Muscle layer of colon (tissue), 2 donors: Measurements from ENCODE around the gene SYTL3.
"Not testable (repeated sequence)": the region's sequence is repeated elsewhere in the genome, so short reads cannot be mapped to it uniquely, and the experiment has no call there.

ENCODE experiments used
- H3K27ac ChIP-seq: one replicate; pipeline ENCODE4 v1.7.0; 2013; ENCODE audit warnings: low read depth, mild to moderate bottlenecking, low read length, moderate library complexity
- H3K27me3 ChIP-seq, 2 donors: one replicate each; pipeline ENCODE4 v1.7.0; 2013; ENCODE audit warnings: low read length in 2 of 2, mild to moderate bottlenecking in 2 of 2; ENCODE audit not compliant: insufficient read depth in 2 of 2, control insufficient read depth in 1 of 2
- H3K36me3 ChIP-seq: one replicate; pipeline ENCODE4 v1.7.0; 2013; ENCODE audit warnings: mild to moderate bottlenecking, low read length; ENCODE audit not compliant: insufficient read depth
- H3K4me1 ChIP-seq: one replicate; pipeline ENCODE4 v1.7.0; 2013; ENCODE audit warnings: mild to moderate bottlenecking, low read length; ENCODE audit not compliant: insufficient read depth
- H3K4me3 ChIP-seq, 2 donors: one replicate each; pipeline ENCODE4 v1.7.0; 2013; ENCODE audit warnings: low read length in 2 of 2, low read depth in 1 of 2, mild to moderate bottlenecking in 1 of 2, moderate library complexity in 1 of 2
- H3K9ac ChIP-seq: one replicate; pipeline ENCODE4 v1.7.0; 2013; ENCODE audit warnings: low read length
- H3K9me3 ChIP-seq: one replicate; pipeline ENCODE4 v1.7.0; 2013; ENCODE audit warnings: mild to moderate bottlenecking, low read length
- donor health status: abdominal sarcoma.
- donor health status: Adenocarcinoma of cecum.

Gene SYTL3

DNA sequence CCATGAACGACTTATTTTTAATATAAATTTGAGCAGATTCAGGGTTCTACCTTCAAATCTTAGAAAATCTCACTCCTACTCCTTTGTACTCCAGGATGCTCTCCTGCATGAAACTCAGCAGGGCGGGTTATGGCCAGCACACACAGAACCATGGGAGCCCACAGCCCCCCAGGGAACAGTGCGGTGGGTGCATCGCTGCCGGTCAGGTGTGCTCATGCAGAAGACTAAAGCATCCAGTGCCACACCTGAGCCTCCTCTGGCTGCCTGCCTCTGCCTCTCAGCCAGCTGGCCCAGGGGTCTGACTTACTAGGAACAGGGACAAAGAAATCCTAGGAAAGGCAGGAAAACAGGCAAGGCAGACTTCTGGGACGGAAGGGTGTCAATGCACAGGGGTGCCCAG, 137.5 kb downstream of the SYTL3 start:
- Histone ChIP-seq H3K27me3 (no peaks in the 10 kb centered on the region), H3K27ac (no peak overlapping the region), H3K9ac (no peak overlapping the region), H3K4me1 (no peaks in the 10 kb centered on the region), H3K9me3 (no peaks in the 10 kb centered on the region), H3K4me3 (no peak overlapping the region), H3K36me3 (peaks cover 51% of the 10 kb centered on the region)

DNA sequence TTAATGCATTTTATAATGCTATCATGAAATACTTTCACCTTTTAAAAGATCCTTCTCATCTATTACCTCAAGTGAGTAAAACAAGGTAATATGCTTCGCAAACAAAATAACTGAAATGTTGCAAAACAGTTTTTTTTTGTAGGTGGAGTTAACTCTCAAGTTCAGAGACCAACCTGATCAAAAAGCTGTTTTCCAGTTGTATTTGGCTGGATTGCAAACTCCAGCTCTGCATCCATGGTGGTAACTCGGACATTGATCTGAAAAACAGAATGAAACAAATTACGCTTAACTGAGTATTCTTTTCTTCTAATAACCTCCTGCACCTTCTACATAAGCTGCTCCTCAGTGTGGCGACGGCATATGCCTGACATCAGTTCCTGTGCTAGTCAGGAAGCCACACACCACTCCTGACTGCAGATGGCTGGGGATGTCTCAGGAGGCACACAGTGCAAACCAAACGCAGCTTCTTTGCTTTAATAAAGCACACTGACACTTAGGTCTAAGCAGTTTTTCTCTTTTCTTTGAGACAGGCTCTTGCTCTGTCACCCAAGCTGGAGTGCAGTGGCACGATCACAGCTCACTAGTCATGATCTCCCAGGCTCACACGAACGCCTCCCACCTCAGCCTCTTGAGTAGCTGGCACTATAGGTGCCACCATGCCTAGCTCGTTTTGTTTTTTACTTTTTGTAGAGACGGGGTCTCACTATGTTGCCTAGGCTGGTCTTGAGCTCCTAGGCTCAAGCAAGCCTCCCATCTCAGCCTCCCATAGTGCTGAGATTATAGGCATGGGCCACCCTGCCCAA, 139.5 kb downstream of the SYTL3 start:
- Histone ChIP-seq H3K36me3 (peaks cover 32% of the 10 kb centered on the region), H3K4me3 (no peak overlapping the region), H3K27ac (no peak overlapping the region), H3K27me3 (no peaks in the 10 kb centered on the region), H3K9ac (no peak overlapping the region), H3K4me1 (no peaks in the 10 kb centered on the region), H3K9me3 (no peaks in the 10 kb centered on the region)

DNA sequence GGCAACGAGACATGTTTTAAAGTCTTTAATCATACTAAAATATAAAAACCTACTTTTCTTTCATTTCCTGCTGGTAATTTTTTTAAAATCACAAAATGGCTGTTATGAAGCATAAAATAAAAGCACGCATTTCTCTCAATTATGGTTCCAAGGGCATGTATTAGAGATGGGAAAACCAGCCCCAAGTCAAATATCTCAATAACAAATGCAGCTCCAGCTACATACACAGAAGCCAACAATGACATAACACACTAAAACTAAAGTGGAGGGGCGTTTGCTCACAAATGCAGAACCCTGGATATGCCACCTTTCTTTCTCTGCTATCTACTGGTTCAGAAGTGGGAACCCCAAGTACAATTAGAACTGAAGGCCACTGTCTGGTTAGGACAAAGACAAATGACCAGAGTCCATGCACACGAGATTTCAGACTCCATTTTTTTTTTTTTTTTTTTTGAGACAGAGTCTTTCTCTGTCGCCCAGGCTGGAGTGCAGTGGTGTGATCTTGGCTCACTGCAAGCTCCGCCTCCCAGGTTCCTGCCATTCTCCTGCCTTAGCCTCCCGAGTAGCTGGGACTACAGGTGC, 141.5 kb downstream of the SYTL3 start:
- Histone ChIP-seq H3K36me3 (peaks cover 16% of the 10 kb centered on the region), H3K27me3 (no peaks in the 10 kb centered on the region), H3K4me3 (no peak overlapping the region), H3K9me3 (no peaks in the 10 kb centered on the region), H3K4me1 (no peaks in the 10 kb centered on the region), H3K9ac (no peak overlapping the region), H3K27ac (no peak overlapping the region)

DNA sequence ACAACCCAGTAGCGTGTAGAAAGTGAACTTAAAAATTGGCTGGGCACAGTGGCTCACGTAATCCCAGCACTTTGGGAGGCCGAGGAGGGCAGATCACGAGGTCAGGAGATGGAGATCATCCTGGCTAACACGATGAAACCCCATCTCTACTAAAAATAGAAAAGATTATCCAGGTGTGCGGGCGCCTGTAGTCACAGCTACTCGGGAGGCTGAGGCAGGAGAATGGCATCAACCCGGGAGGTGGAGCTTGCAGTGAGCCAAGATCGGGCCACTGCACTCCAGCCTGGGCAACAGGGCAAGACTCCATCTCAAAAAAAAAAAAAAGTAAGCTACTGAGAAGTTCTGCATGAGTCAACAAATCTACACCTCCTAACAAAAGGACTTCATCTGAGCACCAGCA, 142.7 kb downstream of the SYTL3 start:
- not testable (repeated sequence) for H3K36me3 ChIP-seq, H3K9me3 ChIP-seq, H3K27me3 ChIP-seq, H3K4me1 ChIP-seq, H3K9ac ChIP-seq, H3K4me3 ChIP-seq, H3K27ac ChIP-seq

DNA sequence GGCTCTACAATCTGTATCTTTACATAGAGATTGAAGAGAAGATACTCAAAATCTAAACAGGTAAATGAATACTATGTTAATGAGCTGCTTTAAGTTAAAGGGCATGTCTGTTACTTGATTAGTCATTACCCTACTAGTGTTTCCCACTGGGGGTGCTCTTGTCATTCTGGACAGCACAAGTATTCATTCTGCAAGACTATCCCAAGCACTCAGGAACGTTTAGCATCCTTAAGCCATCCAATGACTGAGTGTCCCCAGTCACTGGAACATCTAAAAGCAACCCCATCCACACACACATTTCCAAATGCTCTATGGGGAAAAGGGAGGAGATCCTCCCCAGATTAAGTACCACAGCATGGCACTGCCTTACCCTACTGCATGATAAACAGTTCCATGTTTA, 143.6 kb downstream of the SYTL3 start:
- Histone ChIP-seq H3K4me1 (peaks cover 3% of the 10 kb centered on the region), H3K4me3 (no peak overlapping the region), H3K27me3 (no peaks in the 10 kb centered on the region), H3K36me3 (no peaks in the 10 kb centered on the region), H3K9me3 (no peaks in the 10 kb centered on the region), H3K9ac (no peak overlapping the region), H3K27ac (no peak overlapping the region)

DNA sequence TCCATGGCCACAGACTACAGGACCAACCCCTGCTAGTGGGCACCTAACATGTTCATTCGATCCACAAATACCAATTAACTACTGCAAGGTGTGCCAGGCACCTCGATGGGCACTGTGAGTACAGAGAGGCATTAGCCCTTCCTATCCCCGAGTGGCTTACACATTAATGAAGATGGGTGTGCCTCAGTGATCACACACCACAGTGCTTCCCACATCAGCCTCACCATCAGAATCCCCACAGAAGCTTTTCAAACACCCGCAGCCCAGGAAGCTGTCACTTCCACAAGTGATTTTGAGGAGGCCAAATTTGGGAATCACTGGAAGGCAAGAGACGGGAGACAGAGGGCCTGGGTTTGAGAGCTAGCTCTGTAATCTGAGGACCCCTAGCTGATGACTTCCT, 145.7 kb downstream of the SYTL3 start:
- H3K36me3 ChIP-seq = no peaks in the 10 kb centered on the region
- no peaks in the 10 kb centered on the region for H3K27me3 ChIP-seq
- H3K4me1 ChIP-seq = peaks cover 16% of the 10 kb centered on the region
- no peak overlapping the region for H3K9ac ChIP-seq
- H3K27ac ChIP-seq = no peak overlapping the region
- H3K4me3 ChIP-seq = no peak overlapping the region
- no peaks in the 10 kb centered on the region for H3K9me3 ChIP-seq

DNA sequence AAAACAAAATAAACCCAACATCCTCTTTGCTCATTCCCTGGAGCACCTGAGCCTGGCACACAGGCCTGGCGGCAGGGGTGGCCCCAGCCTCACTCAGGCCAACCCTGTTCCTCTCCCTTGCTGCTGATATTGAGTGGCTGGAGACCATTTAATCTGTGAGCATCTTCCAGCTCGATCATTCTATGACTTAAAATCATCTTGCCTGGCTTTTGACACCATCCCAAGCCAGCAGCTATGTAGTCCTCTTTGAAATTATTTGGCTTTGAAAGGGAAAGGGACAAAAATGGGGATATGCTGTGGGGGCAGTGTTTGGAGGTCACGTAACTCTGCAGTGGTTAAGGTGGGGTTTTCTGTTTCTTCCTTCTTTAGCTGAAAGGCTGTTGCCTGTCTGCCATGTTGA, 146.5 kb downstream of the SYTL3 start:
- Histone ChIP-seq H3K9me3 (no peaks in the 10 kb centered on the region), H3K9ac (no peak overlapping the region), H3K4me3 (no peak overlapping the region), H3K36me3 (no peaks in the 10 kb centered on the region), H3K27me3 (no peaks in the 10 kb centered on the region), H3K27ac (no peak overlapping the region), H3K4me1 (peaks cover 16% of the 10 kb centered on the region)

DNA sequence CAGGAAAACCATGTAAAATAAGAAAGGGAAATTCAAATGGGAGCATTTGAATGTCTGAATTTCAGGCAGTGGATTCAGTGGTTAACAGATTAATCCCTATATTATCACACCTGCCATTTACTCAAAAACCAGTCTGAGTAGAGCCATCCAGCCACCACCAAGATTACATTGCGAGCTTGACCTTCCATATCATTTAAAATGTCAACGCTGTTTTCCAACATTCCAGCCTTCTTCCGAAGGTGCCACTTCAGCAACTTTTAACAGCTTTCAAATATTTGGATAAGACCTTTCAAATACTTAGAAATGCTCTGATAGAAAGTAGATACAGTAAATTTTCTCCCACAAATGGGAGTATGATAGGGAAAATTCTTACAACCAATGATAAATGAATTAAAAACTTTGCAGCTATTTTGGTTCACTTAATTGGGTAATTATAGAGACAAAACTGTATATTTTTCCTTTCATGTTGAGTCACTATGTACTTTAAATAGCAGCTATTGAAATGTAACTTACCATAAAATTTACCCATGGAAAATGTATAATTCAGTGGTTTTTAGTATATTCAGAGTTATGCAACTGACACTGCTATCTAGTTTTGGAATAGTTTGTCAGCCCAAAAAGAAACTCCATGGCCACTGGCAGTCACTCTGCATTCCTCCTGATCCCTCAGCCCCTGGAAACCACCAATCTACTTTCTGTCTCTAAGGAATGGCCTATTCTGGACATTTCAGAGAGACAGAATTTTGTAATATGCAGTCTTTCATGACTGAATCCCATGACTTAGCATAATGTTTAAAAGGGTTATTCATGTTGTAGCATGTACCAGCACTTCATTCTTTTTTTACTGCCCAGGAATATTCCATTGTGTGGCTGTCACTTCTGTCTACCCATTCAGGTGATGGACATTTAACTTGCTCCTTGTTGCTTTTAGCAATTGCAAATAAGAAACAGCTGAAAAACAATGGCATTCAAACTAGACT, 147.8 kb downstream of the SYTL3 start:
- H3K4me1 ChIP-seq = peaks cover 16% of the 10 kb centered on the region
- no peaks in the 10 kb centered on the region for H3K9me3 ChIP-seq
- H3K36me3 ChIP-seq = no peaks in the 10 kb centered on the region
- no peak overlapping the region for H3K27ac ChIP-seq
- H3K9ac ChIP-seq = no peak overlapping the region
- H3K27me3 ChIP-seq = no peaks in the 10 kb centered on the region
- no peak overlapping the region for H3K4me3 ChIP-seq

DNA sequence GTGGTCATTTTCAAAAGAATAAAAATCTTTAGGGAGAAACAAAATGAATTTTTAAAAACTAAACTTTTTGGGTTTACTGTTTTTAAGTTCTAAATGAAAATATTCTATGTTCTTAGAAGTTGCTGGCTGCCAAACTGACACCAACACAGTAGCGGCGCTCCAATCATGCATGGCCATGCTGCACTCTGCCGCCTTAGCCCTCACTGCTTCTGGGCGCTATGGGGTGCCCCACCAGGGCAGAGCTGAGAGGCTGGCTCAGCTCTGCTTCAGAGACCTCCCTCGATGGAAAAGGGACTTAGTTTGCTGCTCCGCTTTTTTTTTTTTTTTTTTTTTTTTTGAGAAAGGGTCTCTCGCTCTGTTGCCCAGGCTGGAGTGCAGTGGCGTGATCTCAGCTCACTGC, 148.5 kb downstream of the SYTL3 start:
- Histone ChIP-seq H3K4me1 (peaks cover 21% of the 10 kb centered on the region), H3K36me3 (no peaks in the 10 kb centered on the region), H3K9ac (no peak overlapping the region), H3K9me3 (no peaks in the 10 kb centered on the region), H3K27me3 (no peaks in the 10 kb centered on the region), H3K27ac (no peak overlapping the region), H3K4me3 (no peak overlapping the region)

DNA sequence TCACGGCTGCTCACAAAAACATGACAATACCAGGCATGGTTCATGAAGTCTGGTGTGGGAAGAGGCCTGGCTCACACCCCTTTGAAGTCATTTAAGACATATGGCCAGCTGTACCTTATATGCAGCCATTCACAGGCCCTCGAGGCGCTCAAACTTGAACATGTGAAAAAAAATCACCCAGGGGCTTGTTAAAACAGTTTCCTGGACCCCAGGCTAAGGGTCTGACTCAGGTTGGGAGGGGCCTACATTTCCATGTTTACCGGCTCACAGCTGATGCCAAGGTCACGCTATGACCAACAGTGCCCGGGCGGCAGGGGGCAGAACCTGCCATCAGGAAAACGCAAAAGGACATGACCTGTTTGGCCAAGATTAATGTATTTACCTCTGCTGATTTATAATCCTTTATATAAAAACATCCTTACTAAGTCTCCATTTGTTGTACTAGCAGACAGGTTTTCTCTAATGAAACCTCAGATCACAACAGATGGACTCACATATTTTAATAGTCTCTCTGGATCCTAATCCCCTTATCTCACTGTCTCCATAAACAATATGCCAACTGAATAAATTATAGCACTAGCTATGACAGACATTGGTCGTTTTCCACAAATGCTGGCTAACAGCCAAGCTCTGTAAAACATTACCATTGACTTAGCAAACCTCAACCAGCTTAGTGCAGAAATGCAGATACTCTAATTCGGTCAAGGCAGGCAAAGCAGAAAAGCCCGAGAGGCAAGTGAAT, 149.4 kb downstream of the SYTL3 start:
- H3K9ac ChIP-seq = no peak overlapping the region
- peaks cover 26% of the 10 kb centered on the region for H3K4me1 ChIP-seq
- no peak overlapping the region for H3K27ac ChIP-seq

More for the DNA sequence above, 149.4 kb downstream of the SYTL3 start:
- Histone ChIP-seq H3K9me3 (no peaks in the 10 kb centered on the region), H3K4me3 (no peak overlapping the region), H3K36me3 (no peaks in the 10 kb centered on the region), H3K27me3 (no peaks in the 10 kb centered on the region)
